NCI-H2171 (cell line): ENCODE data around the gene SGIP1.
A peak's percentile ranks its signal among the peaks of the same experiment; 100 is the strongest.

Experiments used
- DNase-seq: peaks from one replicate; lab custom pipeline; 2025; lab: John Stamatoyannopoulos, UW

The SGIP1 gene

GRCh38 chr1:66523562-66523961 is 10.4 kb upstream of the SGIP1 start:
- no peak for DNase-seq

GRCh38 chr1:66525086-66525485 is 8.9 kb upstream of the SGIP1 start:
- no peak for DNase-seq

- DNase-seq: no peak
Observed at GRCh38 chr1:66526036-66526435, 7.9 kb upstream of the SGIP1 start.

- DNase-seq: no peak
Observed at GRCh38 chr1:66526991-66527390, 7.0 kb upstream of the SGIP1 start.

GRCh38 chr1:66527686-66528085 is 6.3 kb upstream of the SGIP1 start:
- no peak for DNase-seq

GRCh38 chr1:66528580-66528979 is 5.4 kb upstream of the SGIP1 start:
- no peak for DNase-seq

- DNase-seq: no peak
Observed at GRCh38 chr1:66532214-66532613, 1.7 kb upstream of the SGIP1 start.

GRCh38 chr1:66532798-66533783 is 862 bp upstream of the SGIP1 start:
- DNase-seq: no peak

- no peak for DNase-seq
Observed at GRCh38 chr1:66535061-66535460, 1.1 kb downstream of the SGIP1 start.

GRCh38 chr1:66535853-66536252 is 1.9 kb downstream of the SGIP1 start:
- DNase-seq: no peak

GRCh38 chr1:66537718-66538117 is 3.8 kb downstream of the SGIP1 start:
- DNase-seq: no peak

- no peak for DNase-seq
Observed at GRCh38 chr1:66539491-66539890, 5.5 kb downstream of the SGIP1 start.

- DNase-seq: no peak
Observed at GRCh38 chr1:66540434-66541032, 6.6 kb downstream of the SGIP1 start.

- no peak for DNase-seq
Observed at GRCh38 chr1:66542314-66542713, 8.4 kb downstream of the SGIP1 start.

- peak; percentile 31 for DNase-seq
Observed at GRCh38 chr1:66542811-66543767, 9.1 kb downstream of the SGIP1 start.

- peak; percentile 32 for DNase-seq
Observed at GRCh38 chr1:66546047-66546810, 12.3 kb downstream of the SGIP1 start.

GRCh38 chr1:66549017-66549416 is 15.1 kb downstream of the SGIP1 start:
- no peak for DNase-seq

GRCh38 chr1:66550243-66550642 is 16.3 kb downstream of the SGIP1 start:
- no peak for DNase-seq

- DNase-seq: no peak
Observed at GRCh38 chr1:66552287-66552686, 18.3 kb downstream of the SGIP1 start.

GRCh38 chr1:66552829-66553228 is 18.9 kb downstream of the SGIP1 start:
- DNase-seq: no peak

- no peak for DNase-seq
Observed at GRCh38 chr1:66553846-66554245, 19.9 kb downstream of the SGIP1 start.
